HG03108 (cell line): ENCODE data around the gene MATR3.

ENCODE experiments used
- ATAC-seq: cut with Tn5 transposase; IDR thresholded peaks from one replicate; pipeline ENCODE4 v1.9.1; 2021; ENCODE audit warnings: moderate library complexity; ENCODE audit not compliant: unreplicated experiment

The MATR3 gene

GRCh38 chr5:139271201-139272027, 22.1 kb upstream of the MATR3 start:
- ATAC-seq, result no peak

GRCh38 chr5:139272471-139273321, 20.8 kb upstream of the MATR3 start:
- ATAC-seq, result no peak

- peak; percentile 17 for ATAC-seq
Measured at GRCh38 chr5:139273322-139273571, 20.3 kb upstream of the MATR3 start.

GRCh38 chr5:139273572-139274289, 19.8 kb upstream of the MATR3 start:
- peak; percentile 76 for ATAC-seq

- ATAC-seq, result no peak
Measured at GRCh38 chr5:139275536-139275935, 18.0 kb upstream of the MATR3 start.

GRCh38 chr5:139275956-139276355, 17.6 kb upstream of the MATR3 start:
- ATAC-seq, result no peak

GRCh38 chr5:139276426-139276825, 17.1 kb upstream of the MATR3 start:
- ATAC-seq, result no peak

GRCh38 chr5:139277171-139277570, 16.4 kb upstream of the MATR3 start:
- no peak for ATAC-seq

- no peak for ATAC-seq
Measured at GRCh38 chr5:139278540-139279274, 14.8 kb upstream of the MATR3 start.

GRCh38 chr5:139282197-139282557, 11.4 kb upstream of the MATR3 start:
- ATAC-seq, result no peak

- ATAC-seq, result no peak
Measured at GRCh38 chr5:139283252-139284166, 10.0 kb upstream of the MATR3 start.

- no peak for ATAC-seq
Measured at GRCh38 chr5:139284295-139284694, 9.2 kb upstream of the MATR3 start.

- ATAC-seq, result no peak
Measured at GRCh38 chr5:139285651-139286392, 7.7 kb upstream of the MATR3 start.

- ATAC-seq, result no peak
Measured at GRCh38 chr5:139287890-139288635, 5.5 kb upstream of the MATR3 start.

- no peak for ATAC-seq
Measured at GRCh38 chr5:139291051-139291450, 2.5 kb upstream of the MATR3 start.

- ATAC-seq, result no peak
Measured at GRCh38 chr5:139293202-139293506, 386 bp upstream of the MATR3 start.

GRCh38 chr5:139294374-139295165, 1.0 kb downstream of the MATR3 start:
- no peak for ATAC-seq
